HG03521 (cell line): Measurements from ENCODE around the gene ADGRF1.
"Not testable (repeated sequence)": the region's sequence is repeated elsewhere in the genome, so short reads cannot be mapped to it uniquely, and the experiment has no call there.

Experiments
- ATAC-seq: cut with Tn5 transposase; IDR thresholded peaks from one replicate; pipeline ENCODE4 v1.9.1; 2021; ENCODE audit warnings: mild to moderate bottlenecking, moderate library complexity; ENCODE audit not compliant: unreplicated experiment

The ADGRF1 gene

DNA sequence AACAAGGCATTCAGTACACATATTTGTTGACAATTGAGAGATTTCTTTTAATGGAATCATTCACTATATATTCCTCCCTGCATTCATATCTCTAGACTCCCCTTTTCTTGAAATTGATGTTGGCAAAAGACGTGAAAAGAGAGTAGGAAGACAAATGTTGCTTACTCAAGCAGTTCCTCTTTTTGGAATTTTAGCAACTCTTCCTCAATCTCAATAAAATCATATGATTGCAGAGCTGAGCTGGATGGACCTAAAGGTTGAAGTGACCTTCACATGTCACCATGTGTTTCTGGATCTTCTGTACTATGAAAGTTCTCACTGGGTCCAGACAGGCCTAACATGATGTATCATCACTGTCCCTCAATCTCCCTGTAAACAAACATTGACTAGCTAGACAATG lies 18.6 kb downstream of the ADGRF1 start:
- ATAC-seq, result no peak

DNA sequence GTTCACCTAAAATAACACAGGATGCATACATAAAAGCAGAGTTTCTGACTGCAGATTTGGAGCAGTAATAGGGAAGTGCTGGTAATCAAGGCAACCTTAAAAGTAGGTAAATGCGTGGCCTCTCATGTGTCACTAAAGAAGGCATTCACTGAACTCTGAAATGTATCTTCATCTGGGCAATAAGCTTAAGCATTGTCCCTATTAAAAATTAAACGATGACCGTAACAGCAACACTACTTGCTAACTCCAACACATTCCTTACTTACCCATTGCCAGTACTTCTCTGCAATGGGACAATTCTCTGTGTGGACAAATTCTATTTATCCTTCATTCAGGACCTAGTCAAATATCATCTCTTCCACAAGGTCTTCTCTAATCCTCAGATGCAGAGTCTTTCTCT lies 19.9 kb downstream of the ADGRF1 start:
- ATAC-seq, result no peak

DNA sequence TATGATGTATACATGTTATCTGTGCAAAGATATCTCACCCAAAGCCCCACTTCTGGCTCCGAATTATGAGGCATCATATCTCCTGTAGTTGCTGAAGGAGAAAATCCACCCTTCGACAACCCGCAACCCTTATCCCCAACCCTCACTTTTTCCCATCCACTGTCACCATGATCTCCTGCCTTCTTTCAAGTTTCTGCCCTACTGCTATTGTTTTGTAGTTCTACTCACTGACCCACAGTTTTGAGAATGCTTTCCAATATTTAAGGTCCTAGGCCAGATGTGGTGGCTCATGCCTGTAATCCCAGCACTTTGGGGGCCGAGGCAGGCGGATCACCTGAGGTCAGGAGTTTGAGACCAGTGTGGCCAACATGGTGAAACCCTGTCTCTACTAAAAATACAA lies 22.2 kb downstream of the ADGRF1 start:
- no peak for ATAC-seq

DNA sequence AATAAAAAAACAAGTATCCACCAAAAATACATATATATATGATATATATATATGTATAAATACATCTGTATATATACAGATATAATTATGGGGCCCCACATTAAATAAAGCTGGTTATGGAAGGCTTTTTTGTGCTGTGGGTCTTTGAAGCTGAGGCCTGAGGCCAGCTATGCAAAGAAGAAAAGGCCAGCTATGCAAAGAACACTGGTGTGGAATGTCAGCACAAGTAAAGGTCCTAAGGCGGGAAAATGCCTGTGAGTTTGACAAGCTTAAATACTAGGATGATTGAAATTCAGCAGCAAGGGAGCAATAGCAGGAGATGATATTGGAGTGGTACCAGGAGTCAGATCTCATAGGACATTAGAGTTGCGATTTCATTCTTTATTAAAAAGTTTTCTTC lies 25.2 kb downstream of the ADGRF1 start:
- no peak for ATAC-seq

DNA sequence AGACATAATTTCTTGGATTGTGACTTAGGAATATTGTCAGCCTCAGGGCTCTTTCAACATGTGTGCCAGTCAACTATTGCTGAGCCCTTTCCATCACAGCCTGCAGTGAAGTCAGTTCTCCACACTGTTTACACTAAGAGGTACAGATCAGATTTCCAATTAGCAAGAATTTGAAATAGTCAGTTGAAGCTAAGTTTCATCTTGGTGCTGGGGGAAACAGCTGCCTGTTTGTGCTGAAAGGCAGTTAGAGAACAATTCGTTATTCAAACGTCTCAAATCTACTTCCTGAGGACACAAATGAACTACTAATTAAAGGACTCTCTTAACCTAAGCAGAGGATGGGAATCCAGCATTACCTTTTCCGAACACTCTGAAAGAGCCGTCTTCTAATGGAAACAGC lies 25.9 kb downstream of the ADGRF1 start:
- ATAC-seq, result no peak

DNA sequence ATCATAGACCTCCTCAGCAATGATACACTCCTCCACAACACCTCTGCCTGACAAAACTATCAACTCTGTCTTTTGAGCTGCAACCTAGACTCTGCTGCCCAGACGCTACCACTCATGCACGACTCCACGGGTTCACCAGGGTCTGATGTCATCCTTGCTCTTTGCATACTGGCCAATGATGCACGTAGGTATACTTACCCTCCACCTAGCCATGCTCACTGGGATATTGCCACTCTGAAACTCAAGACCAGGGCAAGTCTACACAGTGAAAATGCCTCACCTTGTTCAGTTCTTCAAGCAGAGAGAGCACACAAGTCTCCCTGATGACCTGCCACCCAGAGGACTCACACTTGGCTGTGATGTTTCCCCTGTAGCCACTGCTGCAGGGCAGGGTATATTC lies 27.7 kb downstream of the ADGRF1 start:
- ATAC-seq, result no peak

DNA sequence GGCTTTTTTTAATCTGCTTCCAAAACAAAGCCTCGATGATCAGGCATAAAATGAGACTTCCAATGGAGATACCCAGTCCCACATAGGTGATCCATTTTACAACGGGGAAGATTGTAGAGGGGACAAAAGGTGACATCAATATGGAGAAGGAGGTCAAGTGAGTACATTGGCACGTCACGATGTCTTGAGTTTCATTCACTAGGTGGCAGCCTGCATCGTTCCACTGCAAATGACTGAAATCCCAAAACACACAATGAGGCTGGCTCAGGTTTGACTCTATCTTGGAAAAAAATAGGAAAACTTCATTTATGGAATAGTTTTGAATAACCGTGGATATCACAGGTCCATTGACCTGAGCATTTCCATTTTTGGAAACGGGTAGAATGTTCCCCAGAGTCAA lies 32.5 kb downstream of the ADGRF1 start:
- no peak for ATAC-seq

DNA sequence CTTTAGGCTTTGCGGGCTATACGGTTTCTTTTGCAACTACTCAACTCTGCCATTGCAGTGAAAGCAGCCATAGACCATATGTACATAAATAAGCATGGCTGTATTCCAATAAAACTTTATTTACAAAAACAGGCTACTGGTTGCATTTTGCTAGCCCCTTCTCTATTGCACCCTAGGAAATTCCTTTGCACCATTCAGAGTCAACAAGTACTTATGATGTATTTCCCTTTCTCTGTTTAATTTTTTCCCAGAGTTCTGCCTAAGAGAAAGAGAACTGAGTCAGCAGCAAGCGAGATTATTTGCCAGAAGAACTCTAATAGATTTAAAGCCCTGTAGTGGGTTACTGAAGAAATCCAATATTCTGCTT lies 33.8 kb downstream of the ADGRF1 start:
- no peak for ATAC-seq

DNA sequence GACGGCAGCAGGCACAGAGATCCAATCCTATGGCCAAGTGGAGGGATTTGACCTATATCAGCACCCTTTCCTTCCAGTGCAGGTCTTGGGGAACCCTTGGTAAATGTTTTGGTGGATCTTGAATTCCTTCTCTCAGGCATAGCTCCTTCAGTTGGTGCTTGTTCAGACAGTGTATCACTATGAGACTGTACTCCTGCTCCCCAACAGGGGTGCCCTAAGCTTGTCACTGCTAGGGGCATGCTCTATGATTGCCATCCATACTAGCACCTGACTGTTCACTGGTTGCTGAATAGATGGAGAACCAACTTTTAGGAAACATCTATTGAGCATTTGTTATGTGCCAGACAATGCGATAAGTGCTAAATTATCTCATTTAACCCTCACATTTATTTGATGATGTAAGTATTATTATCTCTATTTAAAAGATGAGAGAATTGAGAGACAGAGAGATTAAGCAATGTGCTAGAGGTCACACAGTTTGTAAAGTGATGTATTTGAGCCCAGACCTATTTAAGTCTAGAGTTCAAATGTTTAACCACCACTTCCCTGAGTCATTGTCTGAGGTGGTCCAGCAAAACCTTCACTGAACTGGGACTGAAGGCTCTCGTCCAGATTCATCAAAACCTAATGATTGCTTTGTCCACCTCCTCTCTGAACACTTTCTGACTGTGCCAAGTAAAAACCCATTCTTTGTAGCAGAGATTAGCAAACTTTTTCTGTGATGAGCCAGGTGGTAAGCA lies 34.3 kb downstream of the ADGRF1 start:
- no peak for ATAC-seq

DNA sequence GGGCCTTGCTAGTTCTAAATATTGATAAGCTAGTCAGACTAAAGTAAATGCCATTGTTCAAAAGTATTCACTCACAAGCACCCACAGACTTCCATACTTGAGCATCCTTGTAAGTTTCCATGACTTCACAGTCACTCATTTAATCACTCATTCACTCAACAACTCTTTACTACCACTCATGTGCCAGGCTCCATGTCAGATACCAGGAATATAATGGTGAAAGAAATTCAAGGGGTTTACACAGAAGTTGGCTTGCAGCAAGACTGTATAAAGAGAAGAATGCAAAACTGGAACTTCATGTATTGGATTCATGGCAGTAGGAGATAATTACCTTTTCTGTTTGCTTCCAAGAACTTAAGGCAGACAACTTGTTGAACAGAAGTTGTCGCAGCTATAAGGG lies 36.6 kb downstream of the ADGRF1 start:
- no peak for ATAC-seq

DNA sequence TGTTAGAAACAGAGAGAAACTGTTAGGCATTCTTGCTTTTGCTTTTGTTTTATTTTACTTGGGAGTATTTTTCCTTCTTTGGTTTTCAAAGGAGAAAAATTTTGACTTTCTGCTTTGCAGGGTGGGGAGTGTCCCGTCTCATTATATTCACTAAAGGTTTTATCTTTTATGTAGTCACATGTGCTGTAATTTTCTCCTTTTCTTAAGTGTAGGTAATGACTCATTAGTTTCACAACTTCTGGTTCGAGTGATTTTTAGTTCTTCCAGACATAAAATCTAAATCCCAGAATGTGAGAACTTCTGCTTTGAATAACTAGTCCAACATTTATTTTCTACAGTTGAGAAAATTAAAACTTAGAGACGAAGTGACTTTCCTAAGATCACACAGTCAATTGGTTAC lies 37.7 kb downstream of the ADGRF1 start:
- no peak for ATAC-seq

DNA sequence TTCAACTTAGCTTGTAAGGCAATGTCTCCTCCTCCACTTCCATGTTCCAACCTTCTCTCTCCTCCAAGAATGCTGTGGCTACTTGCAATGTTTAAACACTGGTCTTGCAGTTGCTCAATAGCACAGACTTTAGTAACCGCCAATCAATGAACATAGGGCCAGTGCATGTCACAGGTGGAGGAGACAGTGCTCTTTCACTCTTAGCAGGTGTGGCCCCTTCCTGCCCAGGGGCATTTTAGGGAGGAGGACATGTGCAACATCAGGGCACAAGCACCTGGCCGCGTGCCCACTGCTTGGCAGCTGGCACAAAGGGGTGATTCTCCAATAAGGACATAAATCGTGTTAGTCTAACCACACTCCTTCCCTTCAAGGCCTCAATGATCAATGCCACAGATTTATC lies 41.3 kb downstream of the ADGRF1 start:
- ATAC-seq, result no peak

DNA sequence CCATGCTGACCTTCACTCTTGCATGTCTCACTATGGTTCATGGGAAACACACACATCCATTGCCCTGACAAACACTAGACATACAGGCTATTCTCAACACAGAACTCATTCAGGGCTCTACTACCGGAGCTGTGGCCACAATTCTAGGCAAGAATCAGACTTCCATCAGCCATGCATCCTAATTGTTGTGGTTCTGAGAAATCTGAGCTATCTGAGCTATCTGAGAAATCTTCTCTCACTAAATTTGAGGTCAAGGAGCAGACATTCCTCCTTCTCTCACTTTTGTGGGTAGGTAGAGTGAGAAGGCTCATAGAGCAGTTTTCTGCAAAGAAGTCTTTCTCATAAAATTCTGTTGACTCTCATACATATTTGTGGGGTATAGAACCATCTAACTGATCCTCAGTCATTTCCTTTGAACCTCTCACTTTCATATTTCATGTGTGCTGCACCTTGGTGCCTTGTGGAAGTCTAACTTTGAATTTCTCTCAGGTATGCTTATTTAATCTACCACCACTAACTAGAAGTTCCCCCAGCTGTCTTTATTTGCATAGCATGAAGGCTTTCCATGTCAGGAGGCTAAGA lies 43.6 kb downstream of the ADGRF1 start:
- ATAC-seq, result no peak

DNA sequence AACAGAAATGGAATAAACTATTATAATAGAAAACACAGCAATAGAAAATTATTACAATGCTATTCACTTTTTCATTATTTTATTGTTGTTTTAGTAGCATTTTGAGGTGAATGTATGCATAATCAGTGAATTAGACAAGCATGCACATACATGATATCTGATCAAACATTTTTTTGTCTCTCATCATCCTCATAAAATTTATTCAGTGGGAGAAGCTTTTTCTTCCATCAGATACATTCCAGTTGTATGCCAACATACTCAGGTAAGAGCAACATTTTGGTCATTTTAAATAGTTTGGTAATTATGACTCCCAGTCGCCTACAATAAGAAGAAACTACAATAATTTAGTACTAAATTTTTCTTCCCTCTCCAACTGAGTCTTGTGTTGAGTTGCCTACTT lies 44.5 kb downstream of the ADGRF1 start:
- no peak for ATAC-seq

DNA sequence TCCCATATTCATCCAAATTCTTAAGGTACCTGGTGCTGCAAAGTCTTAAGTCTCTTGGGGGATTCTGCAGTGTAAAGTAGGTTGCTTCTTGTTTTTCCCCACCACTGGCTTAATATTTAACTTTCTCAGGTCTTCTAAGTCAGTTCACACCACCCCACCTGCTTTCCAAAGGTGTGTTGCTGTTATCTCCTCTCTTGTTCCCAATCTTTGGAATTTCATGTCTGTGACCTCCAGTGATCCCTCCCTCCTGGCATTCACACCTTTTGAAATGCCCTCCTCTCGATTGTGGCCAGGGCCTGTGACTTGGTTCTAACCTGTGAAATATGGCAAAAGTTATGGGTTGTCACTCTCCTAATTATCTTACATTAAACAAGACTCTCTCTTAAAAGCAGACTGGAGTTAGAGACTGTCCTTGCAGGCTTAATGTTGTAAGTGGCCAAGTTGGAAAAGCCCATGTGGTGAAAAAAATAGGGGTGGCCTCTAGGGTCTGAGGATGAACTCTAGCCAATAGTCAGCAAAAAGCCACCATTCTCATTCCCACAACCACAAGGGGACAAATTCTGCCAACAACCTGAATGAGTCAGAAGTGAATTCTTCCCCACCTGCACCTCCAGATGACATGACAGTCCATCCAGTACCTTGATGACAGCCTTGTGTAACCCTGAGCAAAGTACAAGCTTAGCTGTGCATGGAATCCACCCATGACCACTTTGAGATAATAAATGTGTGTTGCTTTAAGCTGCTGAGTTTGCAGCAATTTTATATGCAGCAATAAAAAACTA lies 45.1 kb downstream of the ADGRF1 start:
- ATAC-seq, result no peak

DNA sequence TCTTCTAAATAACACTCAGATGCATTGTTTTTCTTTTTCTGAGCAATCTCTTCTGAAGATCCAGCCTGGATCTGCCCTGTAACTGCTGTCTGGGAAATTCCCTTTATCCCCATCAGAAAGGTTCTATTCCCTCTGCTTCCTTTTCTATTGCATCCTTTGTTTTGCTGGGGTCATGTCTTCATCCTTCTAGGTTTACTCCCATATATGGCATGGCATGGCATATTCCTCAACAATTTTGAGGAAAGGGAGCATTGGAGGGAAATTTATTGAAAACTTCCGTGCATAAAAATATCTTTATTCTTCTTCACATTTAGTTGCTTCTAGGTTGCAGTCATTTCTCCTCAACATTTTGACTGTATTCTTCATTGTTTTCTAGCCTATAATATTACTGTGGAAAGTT lies 47.2 kb downstream of the ADGRF1 start:
- no peak for ATAC-seq

DNA sequence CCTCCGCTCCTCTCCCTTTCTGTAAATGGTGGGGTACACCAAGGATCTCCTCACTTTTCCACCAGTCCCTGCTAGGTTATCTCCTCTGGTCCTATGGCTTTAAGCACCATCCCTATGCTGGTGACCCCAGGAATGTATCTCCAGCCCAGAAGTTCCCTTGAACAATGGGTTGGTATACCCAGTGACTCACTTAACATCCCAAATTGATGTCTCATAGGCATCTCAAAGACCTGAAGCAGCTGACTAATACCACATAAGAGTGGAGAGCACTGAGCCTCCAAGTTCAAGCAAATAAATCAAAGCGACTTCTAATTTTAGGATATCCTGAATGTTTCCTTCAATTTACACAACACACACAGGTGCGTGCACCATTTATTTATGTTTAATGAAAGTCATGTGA lies 48.3 kb downstream of the ADGRF1 start:
- ATAC-seq, result no peak

DNA sequence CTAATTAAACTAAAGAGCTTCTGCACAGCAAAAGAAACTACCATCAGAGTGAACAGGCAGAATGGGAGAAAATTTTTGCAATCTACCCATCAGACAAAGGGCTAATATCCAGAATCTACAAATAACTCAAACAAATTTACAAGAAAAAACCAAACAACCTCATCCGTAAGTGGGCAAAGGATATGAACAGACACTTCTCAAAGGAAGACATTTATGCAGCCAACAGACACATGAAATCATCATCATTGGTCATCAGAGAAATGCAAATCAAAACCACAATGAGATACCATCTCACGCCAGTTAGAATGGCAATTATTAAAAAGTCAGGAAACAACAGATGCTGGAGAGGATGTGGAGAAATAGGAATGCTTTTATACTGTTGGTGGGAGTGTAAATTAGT lies 49.7 kb downstream of the ADGRF1 start:
- ATAC-seq, result not testable (repeated sequence)

DNA sequence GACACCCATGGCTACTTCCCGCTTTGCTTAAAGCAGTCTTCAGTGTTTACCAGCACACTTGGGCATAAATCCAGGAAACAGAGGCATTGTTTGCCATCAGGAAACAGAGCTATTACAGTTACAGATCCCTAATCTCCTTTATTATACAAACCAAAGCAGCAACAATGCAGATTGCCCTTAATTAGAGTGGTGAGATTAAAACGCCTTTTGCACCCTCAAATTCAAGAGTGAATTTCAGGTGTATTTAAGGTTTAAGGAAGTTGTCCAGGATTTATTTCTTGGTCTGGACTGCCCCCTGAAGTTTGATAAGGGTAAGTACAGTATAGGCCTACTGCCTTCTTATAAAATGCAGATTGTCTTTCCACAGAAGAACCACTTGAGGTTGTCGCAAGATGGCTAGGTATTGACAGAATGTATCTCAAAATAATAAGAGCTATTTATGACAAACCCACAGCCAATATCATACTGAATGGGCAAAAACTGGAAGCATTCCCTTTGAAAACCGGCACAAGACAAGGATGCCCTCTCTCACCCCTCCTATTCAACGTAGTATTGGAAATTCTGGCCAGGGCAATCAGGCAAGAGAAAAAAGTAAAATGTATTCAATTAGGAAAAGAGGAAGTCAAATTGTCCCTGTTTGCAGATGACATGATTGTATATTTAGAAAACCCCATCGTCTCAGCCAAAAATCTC lies 51.2 kb downstream of the ADGRF1 start:
- ATAC-seq, result not testable (repeated sequence)

DNA sequence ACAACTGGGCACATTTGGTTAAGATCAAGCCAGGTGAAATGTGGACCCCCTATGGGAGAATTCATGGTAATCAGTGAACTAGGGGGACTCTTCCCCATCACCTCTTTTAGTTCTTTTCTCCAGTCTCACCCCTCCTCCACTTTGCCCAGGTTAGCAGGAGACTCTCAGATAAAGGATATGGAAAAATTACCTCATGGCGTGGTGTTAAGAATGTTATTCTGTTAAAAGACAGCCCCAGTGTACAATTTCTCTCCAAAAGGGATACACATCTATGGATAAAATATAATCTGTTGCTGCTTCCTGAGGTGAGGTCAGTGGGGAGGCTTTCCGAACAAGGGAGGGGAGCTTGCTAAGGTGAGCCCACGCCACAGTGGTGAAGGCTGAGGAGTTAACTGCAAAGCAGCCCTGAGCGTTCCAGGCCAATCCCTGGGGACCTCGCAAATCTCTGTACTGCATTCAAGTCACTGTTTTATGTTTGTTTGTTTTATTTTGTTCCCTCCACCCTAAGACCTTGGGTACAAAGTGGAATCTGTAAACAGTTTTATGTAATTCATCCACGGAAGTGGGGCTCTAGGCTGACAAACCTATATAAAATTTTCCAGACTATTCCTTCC lies 52.0 kb downstream of the ADGRF1 start:
- no peak for ATAC-seq

DNA sequence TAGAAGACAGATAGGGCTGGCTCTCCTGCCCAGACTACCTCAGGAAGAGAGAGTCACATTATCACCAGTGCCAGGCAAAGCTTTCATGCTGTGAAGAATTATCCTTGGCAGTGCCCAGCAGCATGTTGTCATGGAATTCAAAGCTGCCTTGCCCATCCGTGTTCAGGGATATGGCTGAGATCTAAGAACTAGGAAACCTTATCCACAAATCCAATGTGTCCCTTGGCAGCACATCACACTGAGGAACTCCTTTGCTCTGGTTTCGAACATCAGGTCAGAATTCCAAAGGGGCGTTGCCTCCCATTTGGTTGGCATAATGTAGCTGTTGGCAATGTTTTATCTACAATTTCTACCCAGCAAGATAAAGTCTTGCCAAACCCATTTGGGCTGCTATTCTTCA lies 52.7 kb downstream of the ADGRF1 start:
- ATAC-seq, result no peak
